GM13977 (cell line): Measurements from ENCODE around the gene CACNA2D4.

Source experiments
- DNase-seq: peaks from one replicate; pipeline ENCODE4 v3.0.0; 2012; ENCODE audit warnings: low spot score
- in situ Hi-C: fragments of 300-500 bp; cut with MboI; formaldehyde crosslinking; loops from one replicate; pipeline ENCODE4 v1.12.0; 2022; ENCODE audit warnings: low sequenced_read_pairs, low pct_unique_long_range_greater_than_20kb, mixed read lengths, inconsistent platforms; ENCODE audit not compliant: unreplicated experiment
- TF ChIP-seq, protein P1 (sequence below): IDR thresholded peaks from 2 replicates; pipeline ENCODE4 v1.5.1; 2012; ENCODE audit warnings: mild to moderate bottlenecking, control low read depth; ENCODE audit not compliant: insufficient read depth; ENCODE audit errors: extremely low read depth, missing control alignments

The CACNA2D4 gene

GRCh38 chr12:1879633-1880032, 38.8 kb downstream of the CACNA2D4 start:
- in situ Hi-C loops: no loop called here
- TF ChIP-seq, protein P1, sequence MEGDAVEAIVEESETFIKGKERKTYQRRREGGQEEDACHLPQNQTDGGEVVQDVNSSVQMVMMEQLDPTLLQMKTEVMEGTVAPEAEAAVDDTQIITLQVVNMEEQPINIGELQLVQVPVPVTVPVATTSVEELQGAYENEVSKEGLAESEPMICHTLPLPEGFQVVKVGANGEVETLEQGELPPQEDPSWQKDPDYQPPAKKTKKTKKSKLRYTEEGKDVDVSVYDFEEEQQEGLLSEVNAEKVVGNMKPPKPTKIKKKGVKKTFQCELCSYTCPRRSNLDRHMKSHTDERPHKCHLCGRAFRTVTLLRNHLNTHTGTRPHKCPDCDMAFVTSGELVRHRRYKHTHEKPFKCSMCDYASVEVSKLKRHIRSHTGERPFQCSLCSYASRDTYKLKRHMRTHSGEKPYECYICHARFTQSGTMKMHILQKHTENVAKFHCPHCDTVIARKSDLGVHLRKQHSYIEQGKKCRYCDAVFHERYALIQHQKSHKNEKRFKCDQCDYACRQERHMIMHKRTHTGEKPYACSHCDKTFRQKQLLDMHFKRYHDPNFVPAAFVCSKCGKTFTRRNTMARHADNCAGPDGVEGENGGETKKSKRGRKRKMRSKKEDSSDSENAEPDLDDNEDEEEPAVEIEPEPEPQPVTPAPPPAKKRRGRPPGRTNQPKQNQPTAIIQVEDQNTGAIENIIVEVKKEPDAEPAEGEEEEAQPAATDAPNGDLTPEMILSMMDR: no peak
- no peak for DNase-seq

GRCh38 chr12:1878695-1879094, 39.8 kb downstream of the CACNA2D4 start:
- TF ChIP-seq, protein P1: no peak
- DNase-seq: no peak
- in situ Hi-C loops: no loop called here

- DNase-seq: no peak
- in situ Hi-C loops: no loop called here
- TF ChIP-seq, protein P1: no peak
These were observed 40.2 kb downstream of the CACNA2D4 start for GRCh38 chr12:1878214-1878613.

DNA sequence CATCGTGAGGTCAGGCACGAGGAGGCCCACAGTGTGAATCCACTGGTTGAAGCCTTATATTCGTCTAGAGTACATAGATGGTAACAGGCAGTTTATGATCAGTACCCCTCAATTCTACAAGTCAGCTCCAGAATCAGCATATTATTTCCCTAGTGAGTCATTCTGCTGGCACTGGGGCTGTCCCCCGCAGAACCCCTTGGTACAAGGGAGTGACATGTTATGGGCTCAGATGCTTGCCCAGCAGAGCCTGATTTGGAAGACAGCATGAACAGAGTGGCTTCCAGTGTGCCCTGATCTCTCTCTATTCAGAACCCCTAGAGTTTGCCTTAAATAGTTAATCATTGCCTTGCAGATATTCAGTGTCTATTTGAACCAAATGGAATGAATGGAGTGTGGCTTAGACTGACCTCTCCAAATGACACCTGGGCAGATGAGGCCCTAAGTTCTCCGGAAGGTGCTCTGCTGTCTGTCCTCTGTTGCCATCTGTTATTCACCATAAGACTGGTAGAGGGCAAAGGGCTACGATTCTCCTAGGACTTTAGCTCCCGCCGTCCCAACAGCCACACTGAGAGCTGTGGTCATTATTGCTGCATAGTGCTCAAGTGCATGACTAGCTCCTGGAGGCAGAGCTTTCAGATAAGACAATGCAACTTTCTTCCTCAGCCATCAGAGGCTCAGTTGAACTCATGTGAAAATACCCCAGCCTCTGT, 41.1 kb downstream of the CACNA2D4 start:
- TF ChIP-seq, protein P1: no peak
- in situ Hi-C loops: no loop called here
- no peak for DNase-seq

GRCh38 chr12:1876086-1876485, 42.4 kb downstream of the CACNA2D4 start:
- no peak for DNase-seq
- in situ Hi-C loops: no loop called here
- TF ChIP-seq, protein P1: no peak

GRCh38 chr12:1875608-1876007, 42.8 kb downstream of the CACNA2D4 start:
- no peak for DNase-seq
- TF ChIP-seq, protein P1: no peak
- in situ Hi-C loops: no loop called here
